ENCODE results near the gene TNRC18. TPM values are rescaled to one million over a fixed set of nuclear protein-coding genes. Genes with fewer than 3 reads are reported as not detected.
A peak's percentile ranks its signal among the peaks of the same experiment; 100 is the strongest.

The TNRC18 gene
- total RNA-seq, 4 donors from 2014 or later, result 17.9 to 75.5 (median 48.4) TPM

DNA sequence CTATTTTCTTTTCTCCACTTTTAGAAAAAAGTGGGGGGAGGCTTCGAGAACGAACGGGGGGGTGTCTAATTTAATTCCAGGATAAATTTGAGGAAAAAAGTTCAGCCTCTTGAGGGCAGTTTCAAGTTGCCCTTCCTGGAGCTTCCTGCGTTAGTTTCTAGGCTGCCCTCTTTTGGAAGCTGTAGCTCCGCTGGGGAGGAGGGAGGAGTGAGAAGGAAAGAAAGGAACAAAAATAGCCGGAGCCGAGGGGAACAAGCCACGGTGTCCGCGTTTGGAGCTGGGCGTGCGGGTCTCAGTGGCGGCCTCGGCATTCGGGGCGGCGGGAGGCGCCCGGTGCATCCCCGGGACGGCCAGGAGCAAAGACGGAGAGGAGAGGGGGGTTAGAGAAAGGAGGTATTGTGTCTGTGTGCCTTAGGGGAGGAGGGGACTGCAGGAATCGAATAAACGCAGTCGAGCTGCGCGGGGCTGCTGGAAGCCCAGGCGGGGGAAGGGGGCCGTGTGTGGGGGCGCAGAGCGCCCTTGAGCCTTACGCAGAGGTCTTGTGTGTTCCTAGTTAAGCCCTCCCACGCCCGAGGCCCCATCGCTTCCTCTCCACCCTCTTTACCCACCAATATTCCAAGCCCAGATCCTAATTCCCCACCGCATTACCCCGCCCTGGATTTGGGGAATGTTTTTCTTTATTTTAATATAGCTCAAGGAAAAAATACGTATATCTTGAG, 2.0 kb upstream of the TNRC18 start:
- Histone ChIP-seq H3K4me1 (peaks cover 8 to 38% (median 19%) of the 10 kb centered on the region in 3 donors), H3K4me3 (peak overlapping the region; percentile 80 to 97 (median 90)), H3K27me3 (peaks cover 0 to 14% (median 0%) of the 10 kb centered on the region in 4 donors), H3K27ac (peak overlapping the region; percentile 97 to 100 (median 100)), H3K9me3 (no peaks in the 10 kb centered on the region), H3K36me3 (no peaks in the 10 kb centered on the region)
- intact Hi-C loops (cut with DNase I), result no loop called here
- TF ChIP-seq POLR2A (IDR thresholded peaks at IDR 0.05), result peak in 3 of 4 donors; percentile 13 to 65 (median 65)
- TF ChIP-seq, protein P1, sequence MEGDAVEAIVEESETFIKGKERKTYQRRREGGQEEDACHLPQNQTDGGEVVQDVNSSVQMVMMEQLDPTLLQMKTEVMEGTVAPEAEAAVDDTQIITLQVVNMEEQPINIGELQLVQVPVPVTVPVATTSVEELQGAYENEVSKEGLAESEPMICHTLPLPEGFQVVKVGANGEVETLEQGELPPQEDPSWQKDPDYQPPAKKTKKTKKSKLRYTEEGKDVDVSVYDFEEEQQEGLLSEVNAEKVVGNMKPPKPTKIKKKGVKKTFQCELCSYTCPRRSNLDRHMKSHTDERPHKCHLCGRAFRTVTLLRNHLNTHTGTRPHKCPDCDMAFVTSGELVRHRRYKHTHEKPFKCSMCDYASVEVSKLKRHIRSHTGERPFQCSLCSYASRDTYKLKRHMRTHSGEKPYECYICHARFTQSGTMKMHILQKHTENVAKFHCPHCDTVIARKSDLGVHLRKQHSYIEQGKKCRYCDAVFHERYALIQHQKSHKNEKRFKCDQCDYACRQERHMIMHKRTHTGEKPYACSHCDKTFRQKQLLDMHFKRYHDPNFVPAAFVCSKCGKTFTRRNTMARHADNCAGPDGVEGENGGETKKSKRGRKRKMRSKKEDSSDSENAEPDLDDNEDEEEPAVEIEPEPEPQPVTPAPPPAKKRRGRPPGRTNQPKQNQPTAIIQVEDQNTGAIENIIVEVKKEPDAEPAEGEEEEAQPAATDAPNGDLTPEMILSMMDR (IDR thresholded peaks at IDR 0.05), result no peak
- DNase-seq, result no peak
- WGBS, 2 donors, result 1 to 2% methylated on average over 34 to 38 of the region's 38 CpGs

DNA sequence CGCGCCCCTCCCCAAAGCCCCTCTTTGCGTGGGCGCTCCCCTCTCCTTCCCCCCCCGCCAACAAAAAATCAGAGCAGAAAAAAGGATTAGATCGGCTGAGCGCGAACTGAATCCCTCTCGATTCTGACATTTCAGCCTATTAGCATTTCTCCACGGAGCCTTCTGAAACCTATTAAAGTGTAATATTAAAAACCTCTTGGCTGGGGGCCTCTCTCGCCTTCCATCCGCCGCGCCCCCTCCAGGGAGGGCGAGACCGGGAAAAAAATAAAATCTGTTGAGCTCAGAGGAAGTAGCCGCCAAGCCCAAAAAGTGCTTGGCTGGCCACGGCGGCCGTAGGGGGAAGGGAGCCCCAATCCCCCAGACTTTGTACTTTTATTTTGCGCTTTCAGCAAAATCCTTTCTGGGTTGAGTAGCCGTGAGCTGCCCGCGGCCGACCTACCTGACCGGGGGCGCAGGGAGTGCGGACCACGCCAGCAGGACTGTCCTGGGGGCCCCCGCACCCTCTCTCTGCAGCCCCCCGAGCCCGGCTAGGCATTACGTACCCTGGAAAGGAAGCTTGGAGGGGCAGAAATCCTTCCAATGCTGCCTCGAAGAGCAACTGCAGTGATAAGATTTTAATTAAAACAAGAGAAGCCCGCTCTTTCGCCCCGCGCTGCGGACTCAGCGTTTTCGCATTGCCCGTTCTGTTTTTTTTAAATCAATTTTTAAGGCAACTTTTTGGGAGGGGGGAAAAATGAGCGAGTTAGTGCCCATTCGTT, 1.3 kb upstream of the TNRC18 start:
- Histone ChIP-seq H3K36me3 (no peaks in the 10 kb centered on the region), H3K27me3 (peaks cover 0 to 14% (median 0%) of the 10 kb centered on the region in 4 donors), H3K4me1 (peaks cover under 1 to 35% (median 11%) of the 10 kb centered on the region in 3 donors), H3K27ac (peak overlapping the region; percentile 97 to 100 (median 100)), H3K9me3 (no peaks in the 10 kb centered on the region), H3K4me3 (peak overlapping the region; percentile 80 to 97 (median 90))
- WGBS, 2 donors, result 0 to 1% methylated on average over 22 to 38 of the region's 44 CpGs
- no peak for DNase-seq
- intact Hi-C loops (cut with DNase I), result no loop called here
- TF ChIP-seq, protein P1 (IDR thresholded peaks at IDR 0.05), result no peak
- TF ChIP-seq POLR2A (IDR thresholded peaks at IDR 0.05), result peak in 2 of 4 donors; percentile 18 to 23

DNA sequence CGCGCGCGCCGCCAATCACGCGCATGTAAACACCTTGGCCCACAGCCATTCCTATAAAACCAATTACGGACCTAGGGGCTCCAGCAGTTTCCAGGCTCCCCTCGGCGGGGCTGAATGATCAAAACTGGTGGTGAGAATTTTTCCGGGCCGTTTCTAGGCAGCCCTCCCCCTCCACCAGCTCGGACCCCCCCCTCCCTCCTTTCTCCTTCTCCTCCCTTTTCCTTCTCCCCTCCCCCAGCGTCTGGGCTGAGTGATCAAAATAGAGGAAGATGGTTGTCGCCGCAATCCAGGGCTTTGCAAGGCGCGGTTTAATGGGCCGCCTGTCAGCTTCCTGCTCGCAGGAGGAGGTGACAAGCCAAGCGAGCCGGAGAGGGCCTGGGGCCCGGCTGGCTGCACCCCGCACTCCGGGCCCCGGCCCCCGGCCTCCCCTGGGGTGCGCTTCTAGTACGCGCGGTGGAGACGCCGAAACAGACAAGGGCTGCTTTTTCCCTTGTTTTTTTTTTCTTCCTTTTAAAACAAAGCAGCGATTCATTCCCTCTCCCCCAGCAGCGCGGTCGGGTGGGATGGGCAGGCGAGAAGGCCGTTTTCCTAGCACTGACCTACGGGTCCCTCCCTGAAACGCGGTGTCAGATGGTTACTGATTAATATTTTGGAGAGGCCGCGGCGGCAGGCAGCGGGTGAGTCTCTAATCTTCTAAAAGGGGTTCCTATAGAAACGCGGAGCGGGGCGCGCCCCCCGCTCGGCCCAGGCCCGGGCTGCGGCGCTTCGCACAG, 528 bp upstream of the TNRC18 start:
- intact Hi-C loops (cut with DNase I), result no loop called here
- WGBS, 2 donors, result 0 to 4% methylated on average over 34 to 38 of the region's 57 CpGs

DNA sequence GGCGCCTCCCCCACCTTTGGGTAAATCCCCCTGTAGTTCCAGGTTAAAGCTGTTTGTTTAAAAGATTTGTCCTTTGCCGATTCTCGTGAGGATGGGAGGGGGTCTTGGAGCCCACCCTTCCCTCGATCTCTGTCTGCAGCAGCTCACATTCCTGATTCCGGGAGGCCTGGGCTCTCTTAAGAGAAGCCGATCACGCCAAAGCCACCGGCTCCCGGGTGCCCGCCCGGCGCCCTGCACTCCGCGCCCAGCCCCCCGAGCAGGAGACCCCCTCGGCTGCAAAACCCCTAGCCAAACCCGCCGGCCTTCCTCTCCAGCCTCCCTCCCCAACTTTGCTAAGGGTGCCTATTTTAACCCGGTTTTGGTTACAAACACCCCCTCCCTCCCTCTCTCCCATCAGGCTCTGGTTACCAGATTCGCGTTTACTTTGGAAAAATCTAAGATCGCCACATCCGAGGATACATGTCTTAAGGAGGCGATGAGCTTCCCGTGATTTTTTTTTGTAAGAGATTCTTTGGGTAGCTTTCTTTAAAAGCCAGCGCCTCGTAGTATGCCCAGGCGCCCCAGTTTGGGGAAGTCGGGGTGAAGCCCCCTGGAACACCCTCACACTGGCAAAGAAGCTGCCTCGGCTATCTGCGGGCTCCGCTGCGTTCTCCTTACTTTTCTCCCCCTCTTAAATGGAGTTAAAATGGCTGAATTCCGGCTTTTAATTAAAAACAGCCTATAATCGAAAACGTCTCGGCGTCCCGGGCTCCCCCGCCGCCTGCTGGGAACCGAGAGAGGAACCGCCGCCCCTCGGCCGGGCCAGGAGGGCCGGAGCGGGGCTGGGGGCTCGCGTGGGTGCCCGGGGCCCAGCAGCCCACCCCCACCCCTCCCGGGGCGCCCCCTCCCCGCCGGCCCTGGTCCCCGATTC, 983 bp downstream of the TNRC18 start:
- intact Hi-C loops (cut with DNase I), result no loop called here
- Histone ChIP-seq H3K36me3 (no peaks in the 10 kb centered on the region), H3K9me3 (no peaks in the 10 kb centered on the region), H3K27me3 (peaks cover 0 to 20% (median 0%) of the 10 kb centered on the region in 4 donors), H3K4me3 (peak overlapping the region; percentile 80 to 97 (median 90)), H3K4me1 (peaks cover 20 to 35% (median 20%) of the 10 kb centered on the region in 3 donors), H3K27ac (peak overlapping the region; percentile 99 to 100 (median 99))
- TF ChIP-seq, protein P1 (IDR thresholded peaks at IDR 0.05), result no peak
- TF ChIP-seq POLR2A (IDR thresholded peaks at IDR 0.05), result no peak
- 0 to 1% methylated on average over 29 to 36 of the region's 56 CpGs for WGBS, 2 donors
- DNase-seq, result no peak

More for the DNA sequence above, 528 bp upstream of the TNRC18 start:
- DNase-seq, result peak; percentile 69
- Histone ChIP-seq H3K27me3 (peaks cover 0 to 17% (median 0%) of the 10 kb centered on the region in 4 donors), H3K4me1 (peaks cover 5 to 35% (median 9%) of the 10 kb centered on the region in 3 donors), H3K9me3 (no peaks in the 10 kb centered on the region), H3K27ac (peak overlapping the region; percentile 97 to 100 (median 100)), H3K4me3 (peak overlapping the region; percentile 80 to 97 (median 90)), H3K36me3 (no peaks in the 10 kb centered on the region)
- TF ChIP-seq POLR2A (IDR thresholded peaks at IDR 0.05), result peak in 2 of 4 donors; percentile 73 to 76
- TF ChIP-seq, protein P1 (IDR thresholded peaks at IDR 0.05), result no peak

All from esophagus squamous epithelium (tissue), 5 donors.